Measurements from ENCODE around the gene ECT2. TPM values are rescaled to one million over a fixed set of nuclear protein-coding genes. Genes with fewer than 3 reads are reported as not detected.
"Not testable (repeated sequence)": the region's sequence is repeated elsewhere in the genome, so short reads cannot be mapped to it uniquely, and the experiment has no call there.

The ECT2 gene
- total RNA-seq, 1 donor from 2014 or later, result 20.9 TPM

DNA sequence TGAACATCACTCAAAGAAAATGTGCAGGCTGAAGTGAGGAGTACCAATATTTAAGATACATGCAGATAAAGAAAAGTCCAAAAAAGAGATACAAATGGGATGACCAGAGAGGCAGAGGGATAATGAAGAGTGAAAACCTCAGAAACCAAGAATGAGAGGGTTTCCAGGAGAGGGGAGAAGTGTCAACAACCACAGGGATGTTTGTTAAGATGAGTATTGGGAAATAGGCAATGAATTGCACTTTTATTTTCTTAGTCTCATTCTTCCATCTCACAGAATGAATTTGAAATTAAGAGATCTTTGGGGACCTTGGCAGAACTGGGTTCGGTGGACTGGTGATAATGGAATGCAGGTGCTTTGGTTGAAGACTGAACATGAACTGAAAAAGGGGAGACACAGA is 102.5 kb downstream of the ECT2 start:
- H3K27me3 Mint-ChIP-seq (ENCODE audit: low read depth), result no peaks in the 10 kb centered on the region
- TF ChIP-seq, protein P1, sequence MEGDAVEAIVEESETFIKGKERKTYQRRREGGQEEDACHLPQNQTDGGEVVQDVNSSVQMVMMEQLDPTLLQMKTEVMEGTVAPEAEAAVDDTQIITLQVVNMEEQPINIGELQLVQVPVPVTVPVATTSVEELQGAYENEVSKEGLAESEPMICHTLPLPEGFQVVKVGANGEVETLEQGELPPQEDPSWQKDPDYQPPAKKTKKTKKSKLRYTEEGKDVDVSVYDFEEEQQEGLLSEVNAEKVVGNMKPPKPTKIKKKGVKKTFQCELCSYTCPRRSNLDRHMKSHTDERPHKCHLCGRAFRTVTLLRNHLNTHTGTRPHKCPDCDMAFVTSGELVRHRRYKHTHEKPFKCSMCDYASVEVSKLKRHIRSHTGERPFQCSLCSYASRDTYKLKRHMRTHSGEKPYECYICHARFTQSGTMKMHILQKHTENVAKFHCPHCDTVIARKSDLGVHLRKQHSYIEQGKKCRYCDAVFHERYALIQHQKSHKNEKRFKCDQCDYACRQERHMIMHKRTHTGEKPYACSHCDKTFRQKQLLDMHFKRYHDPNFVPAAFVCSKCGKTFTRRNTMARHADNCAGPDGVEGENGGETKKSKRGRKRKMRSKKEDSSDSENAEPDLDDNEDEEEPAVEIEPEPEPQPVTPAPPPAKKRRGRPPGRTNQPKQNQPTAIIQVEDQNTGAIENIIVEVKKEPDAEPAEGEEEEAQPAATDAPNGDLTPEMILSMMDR (IDR thresholded peaks at IDR 0.05; ENCODE audit: unreplicated experiment), result no peak

DNA sequence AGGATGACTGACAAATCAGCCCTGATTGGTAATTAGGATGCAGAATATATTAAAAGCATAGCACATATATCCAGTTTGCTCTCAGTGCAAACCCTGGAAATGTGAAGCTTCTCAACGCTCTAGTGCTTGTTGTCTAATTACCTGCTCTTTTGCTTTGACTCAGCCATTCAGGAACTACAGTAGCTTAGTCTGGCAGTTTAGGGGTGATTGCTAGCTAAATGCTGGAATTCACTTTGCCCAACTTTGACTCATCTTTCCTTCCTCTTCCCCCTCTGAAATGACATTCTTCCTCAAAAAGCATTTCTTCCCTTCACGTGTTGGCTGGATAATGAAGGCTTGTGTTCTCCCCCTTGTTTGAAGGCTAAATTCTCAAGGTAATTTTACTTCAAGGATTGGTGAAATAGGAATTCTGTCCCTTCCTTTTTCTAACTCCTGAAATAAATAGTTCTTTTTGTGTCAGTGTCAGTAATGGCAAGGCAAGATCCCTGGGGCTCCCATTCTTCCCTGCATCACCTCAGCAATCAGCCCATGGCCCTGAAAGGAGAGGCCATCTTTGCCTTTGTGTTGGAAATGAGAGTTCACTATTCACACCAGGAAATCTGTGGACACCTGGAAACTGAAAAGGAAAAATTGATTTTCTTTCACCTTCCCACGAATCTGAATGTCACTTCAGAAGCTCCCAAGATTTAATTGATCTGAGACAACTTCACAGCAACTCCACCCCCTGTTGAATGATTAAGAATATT is 103.6 kb downstream of the ECT2 start:
- DNase-seq (ENCODE audit: low spot score in 2 of 2, unreplicated experiment in 2 of 2), result no peak
- H3K9me3 Mint-ChIP-seq, result no peaks in the 10 kb centered on the region

More for the DNA sequence above, 102.5 kb downstream of the ECT2 start:
- no peak overlapping the region for H3K4me3 Mint-ChIP-seq
- DNase-seq (ENCODE audit: low spot score in 2 of 2, unreplicated experiment in 2 of 2), result no peak
- H3K4me1 Mint-ChIP-seq, result peaks cover 17% of the 10 kb centered on the region
- H3K36me3 Mint-ChIP-seq, result no peaks in the 10 kb centered on the region
- H3K9me3 Mint-ChIP-seq, result no peaks in the 10 kb centered on the region
- H3K27ac Mint-ChIP-seq, result no peak overlapping the region

DNA sequence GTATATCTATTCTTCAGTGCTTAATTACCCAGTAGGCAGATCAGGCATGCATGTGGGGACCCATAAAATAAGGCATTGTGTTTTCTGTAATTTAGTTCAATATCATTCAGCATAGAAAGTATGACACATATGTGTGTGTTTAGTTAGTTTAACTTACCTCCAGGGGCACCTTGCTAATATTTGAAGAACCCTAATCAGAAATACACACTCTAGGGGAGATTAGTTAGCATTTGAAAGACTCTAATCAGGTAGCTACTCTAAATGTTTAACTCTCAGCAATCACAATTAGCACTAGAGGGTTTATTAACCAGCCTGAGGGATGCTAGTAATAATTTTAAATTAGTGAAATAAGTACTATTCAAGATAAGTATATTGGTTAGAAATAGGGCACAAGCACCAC is 104.5 kb downstream of the ECT2 start:
- Mint-ChIP-seq H3K4me3 (no peak overlapping the region), H3K27me3 (ENCODE audit: low read depth) (no peaks in the 10 kb centered on the region), H3K36me3 (no peaks in the 10 kb centered on the region), H3K9me3 (no peaks in the 10 kb centered on the region), H3K27ac (no peak overlapping the region), H3K4me1 (peaks cover 20% of the 10 kb centered on the region)
- DNase-seq (ENCODE audit: low spot score in 2 of 2, unreplicated experiment in 2 of 2), result no peak
- TF ChIP-seq, protein P1 (IDR thresholded peaks at IDR 0.05; ENCODE audit: unreplicated experiment), result no peak

More for the DNA sequence above, 103.6 kb downstream of the ECT2 start:
- Mint-ChIP-seq H3K4me3 (no peak overlapping the region), H3K27me3 (ENCODE audit: low read depth) (no peaks in the 10 kb centered on the region), H3K4me1 (peaks cover 19% of the 10 kb centered on the region), H3K27ac (no peak overlapping the region), H3K36me3 (no peaks in the 10 kb centered on the region)
- TF ChIP-seq, protein P1 (IDR thresholded peaks at IDR 0.05; ENCODE audit: unreplicated experiment), result no peak

DNA sequence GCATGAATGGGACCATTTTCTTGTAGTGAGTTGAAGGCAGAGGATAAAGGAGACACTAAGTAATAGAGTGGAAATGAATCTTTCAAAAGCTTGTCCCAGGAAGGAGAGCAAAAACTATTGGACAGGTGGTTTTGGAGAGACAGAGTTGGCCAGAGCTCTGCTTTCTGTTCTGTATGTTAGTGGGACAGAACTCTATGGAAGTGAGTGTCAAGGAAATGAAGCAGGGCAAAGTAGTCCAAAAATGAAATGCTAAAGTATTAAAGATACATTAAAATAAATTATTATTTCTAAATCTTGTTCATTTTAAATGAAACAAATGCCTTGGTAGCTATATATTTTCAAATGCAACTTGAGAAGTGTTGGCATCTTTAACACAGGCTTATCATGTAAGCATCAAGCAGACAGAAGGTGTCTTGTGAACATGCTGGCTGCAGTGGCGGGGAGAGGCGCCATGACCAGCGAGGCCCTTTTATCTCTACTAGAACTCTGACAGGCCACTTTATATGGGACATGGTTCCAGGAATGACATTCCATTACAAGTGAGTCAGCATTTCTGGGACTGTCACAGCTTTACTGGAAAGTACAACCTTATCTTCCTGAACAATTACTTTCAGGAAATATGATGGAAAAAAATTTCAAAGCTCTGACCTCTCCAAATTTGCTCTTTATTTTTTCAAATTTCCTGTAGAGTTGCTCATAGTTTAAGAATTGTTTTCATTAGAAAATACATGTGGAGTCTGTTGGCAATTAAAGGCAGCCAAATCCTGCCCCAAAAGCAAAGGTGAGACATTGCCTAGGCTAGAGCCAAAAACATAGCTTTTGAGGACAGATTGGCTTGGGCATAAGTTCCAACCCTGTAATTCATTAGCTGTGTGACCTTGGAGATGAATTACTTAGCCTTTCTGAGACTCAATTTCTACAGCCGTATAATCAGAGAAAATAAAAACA is 106.5 kb downstream of the ECT2 start:
- no peak overlapping the region for H3K4me3 Mint-ChIP-seq
- TF ChIP-seq, protein P1 (IDR thresholded peaks at IDR 0.05; ENCODE audit: unreplicated experiment), result no peak
- H3K27me3 Mint-ChIP-seq (ENCODE audit: low read depth), result no peaks in the 10 kb centered on the region
- DNase-seq (ENCODE audit: low spot score in 2 of 2, unreplicated experiment in 2 of 2), result no peak
- H3K4me1 Mint-ChIP-seq, result peaks cover 20% of the 10 kb centered on the region
- H3K36me3 Mint-ChIP-seq, result no peaks in the 10 kb centered on the region
- H3K27ac Mint-ChIP-seq, result peak overlapping the region; percentile 14
- H3K9me3 Mint-ChIP-seq, result no peaks in the 10 kb centered on the region

DNA sequence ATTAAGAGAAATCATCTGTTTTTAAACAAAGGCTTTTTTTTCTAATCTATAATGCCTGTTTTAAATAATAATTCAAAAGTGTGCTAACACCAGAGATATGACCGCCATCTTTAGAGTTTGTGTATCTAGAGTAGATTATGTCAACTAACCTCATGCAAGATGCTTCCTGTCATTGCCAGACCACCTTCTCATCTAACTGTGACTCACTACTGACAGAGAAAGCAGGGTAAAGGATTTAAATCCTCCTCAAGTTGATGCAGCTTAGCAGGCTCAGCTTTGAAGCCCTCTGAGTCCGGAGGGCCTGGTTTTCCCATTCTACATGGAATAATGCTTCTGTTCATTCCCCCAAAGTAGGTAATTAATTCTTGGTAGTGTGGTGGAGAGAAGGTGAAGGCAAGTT is 108.5 kb downstream of the ECT2 start:
- TF ChIP-seq, protein P1 (IDR thresholded peaks at IDR 0.05; ENCODE audit: unreplicated experiment), result no peak
- no peak for DNase-seq (ENCODE audit: low spot score in 2 of 2, unreplicated experiment in 2 of 2)
- Mint-ChIP-seq H3K27ac (peak overlapping the region; percentile 19), H3K4me3 (no peak overlapping the region), H3K4me1 (peaks cover 20% of the 10 kb centered on the region), H3K9me3 (peaks cover 3% of the 10 kb centered on the region), H3K27me3 (ENCODE audit: low read depth) (no peaks in the 10 kb centered on the region), H3K36me3 (no peaks in the 10 kb centered on the region)

DNA sequence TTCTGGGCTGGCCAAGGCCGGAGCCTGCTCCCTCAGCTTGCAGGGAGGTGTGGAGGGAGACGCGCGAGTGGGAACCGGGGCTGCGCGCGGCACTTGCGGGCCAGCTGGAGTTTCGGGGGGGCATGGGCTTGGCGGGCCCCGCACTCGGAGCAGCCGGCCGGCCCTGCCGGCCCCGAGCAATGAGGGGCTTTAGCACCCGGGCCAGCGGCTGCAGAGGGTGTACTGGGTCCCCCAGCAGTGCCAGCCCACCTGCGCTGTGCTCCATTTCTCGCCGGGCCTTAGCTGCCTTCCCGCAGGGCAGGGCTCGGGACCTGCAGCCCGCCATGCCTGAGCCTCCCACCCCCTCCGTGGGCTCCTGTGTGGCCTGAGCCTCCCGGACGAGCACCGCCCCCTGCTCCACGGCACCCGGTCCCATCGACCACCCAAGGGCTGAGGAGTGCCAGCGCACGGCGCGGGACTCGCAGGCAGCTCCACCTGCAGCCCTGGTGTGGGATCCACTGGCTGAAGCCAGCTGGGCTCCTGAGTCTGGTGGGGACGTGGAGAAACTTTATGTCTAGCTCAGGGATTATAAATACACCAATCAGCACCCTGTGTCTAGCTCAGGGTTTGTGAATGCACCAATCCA is 116.3 kb downstream of the ECT2 start:
- DNase-seq (ENCODE audit: low spot score in 2 of 2, unreplicated experiment in 2 of 2); H3K9me3 Mint-ChIP-seq; H3K36me3 Mint-ChIP-seq; H3K27me3 Mint-ChIP-seq (ENCODE audit: low read depth); H3K4me3 Mint-ChIP-seq; H3K27ac Mint-ChIP-seq: not testable (repeated sequence)
- H3K4me1 Mint-ChIP-seq, result peaks cover 30% of the 10 kb centered on the region
